Stimulated activated CD4-positive, alpha-beta T cell treated with anti-CD3 and anti-CD28 coated beads, Interleukin-15, amount 100 ng/mL, for 24 hours (primary cell): Measurements from ENCODE around the gene NDUFA7.
"Not testable (repeated sequence)": the region's sequence is repeated elsewhere in the genome, so short reads cannot be mapped to it uniquely, and the experiment has no call there.

Experiments used
- DNase-seq: peaks from one replicate; pipeline ENCODE4 v3.0.0-alpha.2; 2020

The NDUFA7 gene

DNA sequence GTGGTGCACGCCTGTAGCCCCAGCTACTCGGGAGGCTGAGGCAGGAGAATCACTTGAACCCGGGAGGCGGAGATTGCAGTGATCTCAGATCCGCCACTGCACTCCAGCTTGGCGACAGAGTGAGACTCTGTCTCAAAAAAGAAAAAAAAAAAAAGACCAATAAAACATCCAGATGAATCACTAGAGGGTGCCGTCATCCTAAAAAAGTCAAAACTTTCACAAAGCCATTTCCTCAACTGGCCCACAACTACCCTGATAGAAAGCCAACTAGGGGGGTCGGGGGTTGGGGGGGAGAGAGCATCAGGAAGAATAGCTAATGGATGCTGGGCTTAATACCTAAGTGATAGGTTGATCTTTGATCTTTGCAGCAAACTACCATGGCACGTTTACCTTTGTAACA, 2.3 kb downstream of the NDUFA7 start:
- not testable (repeated sequence) for DNase-seq

DNA sequence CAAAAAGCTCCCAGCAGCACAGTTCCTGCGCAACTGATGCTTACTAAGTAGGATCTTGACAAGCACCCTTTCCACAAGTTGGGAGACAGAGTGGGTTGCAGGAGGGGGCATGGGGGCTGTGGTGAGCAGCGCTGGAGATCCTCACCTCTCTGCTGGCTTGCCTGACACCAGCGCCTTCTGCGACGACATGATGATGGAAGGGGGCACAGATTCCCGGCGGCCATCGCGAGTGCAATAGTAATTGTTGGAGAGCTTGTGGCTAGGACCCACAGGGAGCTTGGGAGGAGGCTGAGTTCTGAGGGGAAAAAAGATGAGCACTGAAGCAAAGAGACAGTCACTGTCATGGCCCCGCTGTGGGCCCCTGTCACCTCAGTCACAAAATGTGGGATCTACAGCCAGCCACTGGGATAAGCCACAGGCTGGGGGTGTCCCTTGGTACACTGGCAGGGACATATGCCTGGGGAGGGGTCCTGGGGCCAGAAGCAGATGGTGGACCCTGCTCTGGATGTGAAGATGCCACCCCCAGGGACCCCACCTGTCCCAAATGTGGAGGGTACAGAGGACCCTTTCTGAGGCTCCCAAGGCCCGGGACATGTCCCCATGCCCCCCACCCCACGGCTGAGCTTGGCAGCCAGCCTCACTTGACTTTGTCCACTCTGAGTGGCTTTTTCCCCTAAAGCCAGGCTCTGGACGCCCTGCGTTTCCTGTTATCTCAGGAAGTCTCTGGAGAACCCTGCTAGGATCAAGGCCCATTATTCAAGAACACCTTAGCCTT, 4.6 kb downstream of the NDUFA7 start:
- no peak for DNase-seq

DNA sequence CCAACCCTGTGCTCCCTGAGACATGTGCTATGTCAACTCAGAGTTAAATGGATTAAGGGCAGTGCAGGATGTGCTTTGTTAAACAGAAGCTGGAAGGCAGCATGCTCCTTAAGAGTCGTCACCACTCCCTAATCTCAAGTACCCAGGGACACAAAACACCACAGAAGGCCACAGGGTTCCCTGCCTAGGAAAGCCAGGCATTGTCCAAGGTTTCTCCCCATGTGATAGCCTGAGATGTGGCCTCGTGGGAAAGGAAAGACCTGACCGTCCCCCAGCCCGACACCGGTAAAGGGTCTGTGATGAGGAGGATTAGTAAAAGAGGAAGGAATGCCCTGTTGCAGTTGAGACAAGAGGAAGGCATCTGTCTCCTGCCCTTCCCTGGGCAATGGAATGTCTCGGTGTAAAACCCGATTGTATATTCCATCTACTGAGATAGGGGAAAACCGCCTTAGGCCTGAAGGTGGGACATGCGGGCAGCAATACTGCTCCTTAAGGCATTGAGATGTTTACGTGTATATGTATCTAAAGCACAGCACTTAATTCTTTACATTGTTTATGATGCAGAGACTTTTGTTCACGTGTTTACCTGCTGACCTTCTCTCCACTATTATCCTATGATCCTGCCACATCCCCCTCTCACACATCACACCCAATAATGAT, 6.1 kb downstream of the NDUFA7 start:
- not testable (repeated sequence) for DNase-seq

DNA sequence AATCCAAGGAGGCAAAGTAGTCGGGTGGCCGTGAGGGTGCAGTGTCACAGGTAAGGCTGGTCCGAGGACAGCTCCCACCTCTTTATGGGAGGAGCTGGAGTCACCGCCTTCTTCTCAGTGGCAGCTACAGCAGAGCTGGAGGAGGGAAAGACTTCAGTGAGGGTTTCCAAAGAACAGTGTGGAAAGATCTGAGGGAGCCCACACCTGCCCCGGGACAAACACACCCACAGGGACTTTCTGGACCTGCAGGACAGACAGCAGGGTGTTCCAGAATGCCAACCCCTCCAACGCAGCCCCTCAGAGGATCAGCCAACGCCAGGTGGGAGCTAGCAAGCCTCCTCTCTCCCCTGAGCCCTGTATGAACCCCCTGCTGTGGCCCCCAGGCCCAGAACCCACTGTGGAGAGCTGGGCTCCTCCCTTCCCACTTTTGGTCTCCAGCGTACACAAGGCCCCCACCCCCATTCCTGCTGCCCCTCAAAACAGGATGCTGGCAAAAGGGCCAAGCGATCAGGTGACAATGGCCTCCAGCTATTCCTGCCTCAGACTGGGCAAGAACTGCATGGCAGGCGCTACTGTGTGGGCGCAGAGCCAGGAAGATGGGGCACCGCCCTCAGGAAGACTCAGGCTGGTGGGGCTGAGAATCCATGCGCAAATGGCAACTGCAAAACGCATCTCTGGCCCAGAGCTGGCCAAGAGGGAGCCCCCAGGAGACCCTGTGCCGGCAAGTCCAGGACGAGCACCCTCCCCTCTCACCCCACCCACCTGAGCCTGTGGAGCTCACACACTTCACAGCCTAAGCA, 9.5 kb downstream of the NDUFA7 start:
- DNase-seq: no peak

DNA sequence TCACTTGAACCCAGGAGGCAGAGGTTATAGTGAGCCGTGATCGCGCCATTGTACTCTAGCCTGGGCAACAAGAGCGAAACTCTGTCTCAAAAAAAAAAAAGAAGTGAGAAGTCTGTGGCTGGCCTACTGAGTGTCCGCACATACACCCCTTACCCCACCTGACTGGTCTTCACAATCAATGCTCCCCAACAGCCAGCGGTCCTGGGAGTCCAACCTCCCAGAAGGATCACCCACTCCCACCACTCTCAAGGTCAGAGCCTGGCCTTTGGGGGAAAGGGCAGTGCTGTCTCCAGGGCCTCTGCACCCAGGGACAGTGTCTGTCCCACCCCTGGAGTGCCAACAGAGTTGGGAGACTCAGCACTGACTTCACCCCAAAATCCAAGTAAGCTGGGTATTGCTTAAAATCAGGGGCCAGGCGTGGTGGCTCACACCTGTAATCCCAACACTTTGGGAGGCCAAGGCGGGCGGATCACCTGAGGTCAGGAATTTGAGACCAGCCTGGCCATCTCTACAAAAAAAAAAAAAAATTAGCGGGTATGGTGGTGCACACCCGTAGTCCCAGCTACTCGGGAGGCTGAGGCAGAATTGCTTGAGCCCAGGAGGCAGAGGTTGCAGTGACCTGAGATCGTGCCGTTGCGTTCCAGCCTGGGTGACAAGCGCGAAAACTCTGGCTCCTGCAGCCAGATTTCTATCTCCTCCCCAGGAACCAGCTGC, 10.7 kb downstream of the NDUFA7 start:
- no peak for DNase-seq

DNA sequence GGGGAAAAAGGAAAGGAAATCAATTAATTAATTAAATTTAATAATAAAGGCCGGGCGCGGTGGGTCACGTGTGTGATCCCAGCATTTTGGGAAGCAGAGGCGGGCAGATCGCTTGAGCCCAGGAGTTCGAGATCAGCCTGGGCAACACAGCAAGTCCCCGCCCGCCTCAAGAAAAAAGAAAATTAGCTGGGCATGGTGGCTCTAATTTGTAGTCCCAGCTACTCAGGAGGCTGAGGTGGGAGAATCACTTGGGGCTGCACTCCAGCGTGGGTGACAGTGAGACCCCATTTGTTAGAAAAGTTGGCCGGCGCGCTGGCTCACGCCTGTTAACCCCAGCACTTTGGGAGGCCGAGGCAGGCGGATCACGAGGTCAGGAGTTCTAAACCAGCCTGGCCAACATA, 12.3 kb downstream of the NDUFA7 start:
- DNase-seq: no peak

DNA sequence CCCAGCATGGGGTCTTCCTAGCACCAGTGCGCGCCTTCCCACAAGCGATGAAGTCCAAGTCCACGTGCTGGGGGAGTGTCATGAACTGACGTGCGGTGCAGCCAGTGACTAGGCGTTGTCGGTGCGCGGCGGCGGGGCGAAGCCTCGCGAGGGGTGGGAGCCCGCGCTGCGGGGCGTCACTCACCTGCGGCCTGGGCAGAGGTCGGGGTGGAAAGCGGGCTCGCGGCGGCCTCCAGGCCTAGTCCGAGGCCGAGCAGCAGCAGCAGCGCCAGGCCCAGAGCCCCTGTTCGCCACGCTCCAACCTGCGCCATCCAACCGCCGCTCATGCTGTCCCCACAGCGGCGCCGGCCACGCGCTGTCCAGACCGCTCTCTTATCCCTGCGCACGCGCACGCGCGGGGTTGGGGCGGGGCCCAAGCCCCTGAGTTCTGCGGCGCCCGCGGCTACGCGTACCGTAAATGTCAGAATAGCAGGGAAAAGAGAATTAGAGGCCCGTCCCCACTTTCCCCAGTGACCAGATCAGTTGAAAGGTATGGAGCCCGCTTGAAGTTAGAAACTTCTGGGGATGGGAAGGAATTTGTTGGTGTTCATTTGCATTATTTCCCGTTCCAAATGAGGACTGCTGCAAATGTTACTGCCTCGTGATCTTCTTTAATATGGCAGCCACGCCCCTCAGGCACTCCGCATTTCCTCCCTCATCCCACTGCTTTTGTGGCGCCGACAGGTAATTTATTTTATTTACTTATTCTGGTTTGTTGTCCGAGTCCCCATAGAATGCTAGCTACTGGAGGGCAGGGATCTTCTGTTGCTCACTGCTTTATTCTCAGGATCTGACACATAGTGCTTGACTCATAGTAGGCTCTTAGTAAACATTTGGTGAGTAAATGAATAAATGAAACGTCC, 13.0 kb downstream of the NDUFA7 start, which contains the start of gene CD320:
Gene CD320, minus strand, starts transcription at position 394 of the 902 bp plus-strand sequence. Its CDS starts 68 bp downstream, at position 326.
- DNase-seq: peak; percentile 92

DNA sequence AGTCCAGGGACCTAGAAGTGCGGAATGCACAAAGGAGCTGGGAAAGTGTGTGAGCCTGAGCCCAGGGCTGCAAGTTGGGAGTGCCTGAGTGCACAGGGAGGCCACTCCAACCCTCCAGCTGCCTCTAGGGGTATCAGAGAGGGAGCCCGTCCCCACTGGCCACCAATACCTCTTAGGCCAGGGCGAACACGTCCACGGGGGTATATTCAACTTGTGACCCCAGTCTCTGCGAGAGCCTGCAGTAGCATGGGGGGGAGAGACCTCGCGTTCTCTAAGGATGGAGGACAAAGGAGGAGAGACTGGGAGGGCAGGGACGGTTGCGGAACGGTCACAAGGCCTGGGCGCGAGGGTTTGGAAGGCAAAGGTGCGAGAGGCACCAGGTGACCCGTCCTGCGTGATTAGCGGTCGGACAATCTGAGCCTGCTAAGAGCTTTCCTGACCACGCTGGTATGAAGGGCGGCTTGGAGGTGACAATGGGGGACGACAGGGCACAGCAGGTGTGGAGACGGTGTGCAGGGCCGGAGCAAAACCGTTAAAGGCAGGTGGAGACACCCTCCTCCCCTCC, 13.7 kb downstream of the NDUFA7 start:
- no peak for DNase-seq

DNA sequence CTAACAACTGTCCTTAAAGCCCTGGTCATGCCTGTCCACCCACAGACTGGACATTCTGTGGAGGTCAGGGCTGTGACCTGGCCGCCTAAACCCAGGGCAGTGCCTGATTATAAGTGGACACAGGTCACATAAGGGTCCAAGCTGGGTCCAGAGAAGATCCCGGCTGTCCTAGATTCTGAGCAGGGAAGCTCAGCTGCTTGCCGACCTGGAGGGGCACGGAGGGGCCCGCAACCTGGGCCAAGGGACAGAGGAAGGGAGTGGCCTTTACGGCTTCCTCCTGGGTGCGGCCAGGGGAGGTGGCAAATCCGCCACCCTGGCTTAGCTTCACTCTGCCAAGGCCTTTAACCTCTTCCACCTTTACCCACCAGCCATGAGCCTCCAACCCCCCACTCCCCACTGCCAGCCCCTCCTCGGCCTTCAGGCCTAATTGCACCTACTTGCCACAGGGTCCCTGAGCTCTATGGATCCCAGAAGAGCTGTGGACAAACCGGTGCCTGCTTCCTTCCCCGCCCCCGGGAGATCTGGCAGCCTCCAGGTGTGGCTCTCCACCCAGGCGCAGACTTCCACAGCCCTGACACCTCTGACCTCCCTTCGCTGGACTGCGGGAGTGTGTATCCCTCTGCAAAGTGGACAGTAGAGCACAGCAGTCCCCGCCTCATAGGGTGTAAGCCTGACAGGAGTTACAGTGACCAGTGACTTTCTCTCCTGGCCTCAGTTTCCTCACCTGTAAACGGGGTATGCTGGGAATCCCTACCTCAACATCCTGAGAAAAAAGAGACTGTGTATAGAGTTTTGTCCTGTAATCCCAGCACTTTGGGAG, 14.7 kb downstream of the NDUFA7 start:
- DNase-seq: peak; percentile 7

DNA sequence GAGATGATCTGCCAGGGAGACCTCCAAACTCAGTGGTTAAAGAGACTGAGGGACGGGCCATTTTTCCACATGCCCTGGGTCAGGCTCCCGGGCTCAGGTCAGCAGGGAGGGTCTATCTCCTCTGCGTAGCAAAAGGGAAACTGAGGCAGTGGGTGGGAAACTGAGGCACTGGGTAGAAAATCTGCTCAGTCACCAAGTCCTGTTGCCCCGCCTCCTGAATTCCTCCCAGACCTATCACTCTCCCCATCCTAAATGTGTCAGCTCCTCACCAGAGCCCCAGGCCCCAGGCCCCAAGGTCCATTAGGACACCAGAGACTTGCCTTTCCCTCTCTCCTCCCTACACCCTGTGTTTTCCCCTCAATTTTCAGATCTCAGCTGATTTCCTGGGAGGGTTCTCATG, 15.4 kb downstream of the NDUFA7 start:
- DNase-seq: peak; percentile 1

DNA sequence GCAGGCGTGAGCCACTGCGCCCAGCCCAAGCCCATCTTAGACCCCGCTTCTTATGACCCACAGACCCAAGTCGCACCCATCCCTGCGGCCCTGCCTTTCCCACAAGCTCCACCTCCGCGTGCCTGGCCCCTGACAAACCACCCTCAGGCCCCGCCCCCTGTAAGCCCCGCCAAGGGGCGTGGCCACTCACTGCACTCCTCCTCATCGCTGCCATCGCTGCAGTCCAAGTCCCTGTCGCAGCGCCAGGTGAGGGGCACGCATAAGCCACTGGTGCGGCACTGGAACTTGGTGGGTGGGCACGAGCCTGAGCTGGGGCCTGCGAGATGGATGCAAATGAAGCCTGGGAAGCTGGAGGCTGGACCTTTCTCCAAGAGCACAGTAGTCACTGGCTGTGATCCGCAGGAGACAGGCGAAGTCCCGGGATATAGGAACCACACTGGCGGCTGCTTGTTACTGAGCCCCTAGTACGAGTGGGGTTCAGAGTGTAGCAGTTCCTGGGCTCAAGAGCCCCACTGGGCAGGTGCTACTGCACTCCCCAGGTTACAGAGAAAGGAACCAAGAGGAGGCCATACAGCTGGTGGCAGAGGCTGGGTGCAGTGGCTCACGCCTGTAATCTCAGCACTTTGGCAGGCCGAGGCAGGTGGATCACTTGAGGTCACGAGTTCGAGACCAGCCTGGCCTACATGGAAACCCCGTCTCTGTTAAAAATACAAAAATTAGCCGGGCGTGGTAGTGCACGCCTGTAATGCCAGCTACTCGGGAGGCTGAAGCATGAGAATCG, 16.1 kb downstream of the NDUFA7 start:
- peak; percentile 56 for DNase-seq

DNA sequence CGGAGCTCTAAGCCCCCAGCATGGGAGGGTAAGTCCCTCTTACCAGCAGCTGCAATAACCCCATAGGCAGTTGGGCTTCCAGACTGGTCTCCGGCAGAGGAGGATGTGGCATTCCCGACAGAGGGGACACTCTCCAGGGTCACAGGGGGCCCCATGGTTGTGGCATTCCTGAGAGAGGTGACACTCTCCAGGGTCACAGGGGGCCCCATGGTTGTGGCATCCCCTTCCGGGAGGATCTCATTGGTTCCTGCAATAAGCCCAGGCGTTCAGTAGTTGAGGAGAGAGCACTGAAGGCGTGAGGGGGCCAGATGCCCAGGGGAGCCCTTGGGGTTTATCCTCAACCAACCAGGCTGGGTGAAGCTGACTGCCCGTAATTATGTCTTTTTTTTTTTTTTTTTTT, 18.4 kb downstream of the NDUFA7 start:
- peak; percentile 1 for DNase-seq

DNA sequence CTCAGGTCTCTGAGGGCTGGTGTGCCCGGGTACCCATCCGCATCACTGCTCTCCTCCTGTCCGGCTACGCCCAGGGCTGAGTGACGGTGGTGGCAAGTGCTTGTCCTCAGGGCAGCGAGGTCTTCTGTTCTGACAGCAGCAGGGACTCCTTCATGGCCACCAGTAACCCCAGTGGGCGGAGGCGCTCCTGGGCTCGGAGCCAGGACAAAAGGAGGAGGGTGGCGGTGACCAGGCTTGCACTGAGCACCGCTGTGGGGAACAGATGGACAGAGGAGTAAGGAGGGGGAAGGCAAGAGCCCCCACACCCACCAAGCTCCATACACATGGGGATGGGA, 18.9 kb downstream of the NDUFA7 start:
- DNase-seq: peak; percentile 2

DNA sequence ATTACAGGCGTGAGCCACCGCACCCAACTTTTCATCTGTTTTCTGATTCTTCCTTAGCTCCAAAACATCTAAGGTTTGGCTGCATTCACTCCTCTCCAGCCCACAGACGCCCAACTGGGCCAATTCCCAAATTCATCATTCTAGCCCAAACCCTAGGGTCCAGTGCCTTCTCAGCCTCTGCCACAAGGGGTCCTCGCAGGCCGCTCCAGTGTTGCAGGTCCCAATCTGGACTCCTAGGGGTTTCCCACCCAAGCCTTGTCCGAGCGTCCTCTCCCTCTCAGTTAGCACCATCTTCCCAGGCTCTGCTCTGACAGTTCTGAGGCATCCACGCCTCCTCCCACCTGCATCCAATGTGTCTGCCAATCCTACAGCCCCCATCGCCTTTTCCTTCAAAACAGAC, 29.8 kb downstream of the NDUFA7 start:
- DNase-seq: not testable (repeated sequence)

DNA sequence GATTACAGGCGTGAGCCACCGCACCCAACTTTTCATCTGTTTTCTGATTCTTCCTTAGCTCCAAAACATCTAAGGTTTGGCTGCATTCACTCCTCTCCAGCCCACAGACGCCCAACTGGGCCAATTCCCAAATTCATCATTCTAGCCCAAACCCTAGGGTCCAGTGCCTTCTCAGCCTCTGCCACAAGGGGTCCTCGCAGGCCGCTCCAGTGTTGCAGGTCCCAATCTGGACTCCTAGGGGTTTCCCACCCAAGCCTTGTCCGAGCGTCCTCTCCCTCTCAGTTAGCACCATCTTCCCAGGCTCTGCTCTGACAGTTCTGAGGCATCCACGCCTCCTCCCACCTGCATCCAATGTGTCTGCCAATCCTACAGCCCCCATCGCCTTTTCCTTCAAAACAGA, 44.7 kb downstream of the NDUFA7 start:
- DNase-seq: not testable (repeated sequence)

DNA sequence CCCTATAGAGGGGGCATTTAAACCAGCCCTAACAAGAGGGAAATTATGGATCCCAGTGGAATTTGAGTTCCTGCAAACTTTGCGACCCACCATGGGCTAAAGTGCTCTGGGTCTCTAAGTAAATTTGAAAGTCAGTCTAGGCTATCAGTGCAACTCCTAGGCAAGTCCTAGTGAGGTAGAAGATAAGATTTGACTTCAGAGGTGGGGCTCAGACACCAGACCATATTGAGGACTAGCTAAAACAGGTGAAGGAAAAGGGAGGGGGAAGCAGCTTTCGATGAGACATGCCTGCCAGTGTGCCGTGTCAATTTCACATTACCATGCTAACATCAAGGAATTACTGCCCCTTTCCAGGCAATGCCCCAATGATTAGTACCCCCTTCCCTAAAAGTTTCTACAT, 51.5 kb downstream of the NDUFA7 start:
- no peak for DNase-seq

DNA sequence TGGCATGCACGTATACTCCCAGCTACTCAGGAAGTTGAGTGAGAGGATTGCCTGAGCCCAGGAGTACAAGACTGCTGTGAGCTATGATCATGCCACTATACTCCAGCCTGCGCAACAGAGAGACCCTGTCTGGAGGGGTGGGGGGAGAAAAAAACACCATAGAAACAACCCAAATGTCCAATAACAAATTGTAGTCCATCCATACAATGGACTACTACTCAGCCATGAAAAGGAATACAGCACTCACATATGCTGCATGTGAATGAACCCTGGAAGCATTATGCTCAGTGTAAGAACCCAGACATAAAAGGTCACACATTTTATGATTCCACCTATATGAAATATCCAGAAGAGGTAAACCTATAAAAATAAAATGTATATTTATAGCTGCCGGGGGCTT, 55.3 kb downstream of the NDUFA7 start:
- no peak for DNase-seq

DNA sequence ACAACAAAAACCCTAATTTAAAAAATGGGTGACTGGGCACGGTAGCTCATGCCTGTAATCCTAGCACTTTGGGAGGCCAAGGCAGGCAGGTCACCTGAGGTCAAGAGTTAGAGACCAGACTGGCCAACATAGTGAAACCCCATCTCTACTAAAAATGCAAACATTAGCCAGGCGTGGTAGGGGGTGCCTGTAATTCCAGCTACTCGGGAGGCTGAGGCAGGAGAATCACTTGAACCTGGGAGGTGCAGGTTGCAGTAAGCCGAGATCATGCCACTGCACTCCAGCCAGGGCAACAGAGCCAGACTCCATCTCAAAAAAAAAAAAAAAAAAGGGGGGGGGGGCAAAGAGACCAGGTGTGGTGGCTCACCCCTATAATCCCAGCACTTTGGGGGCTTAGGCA, 56.9 kb downstream of the NDUFA7 start:
- not testable (repeated sequence) for DNase-seq

DNA sequence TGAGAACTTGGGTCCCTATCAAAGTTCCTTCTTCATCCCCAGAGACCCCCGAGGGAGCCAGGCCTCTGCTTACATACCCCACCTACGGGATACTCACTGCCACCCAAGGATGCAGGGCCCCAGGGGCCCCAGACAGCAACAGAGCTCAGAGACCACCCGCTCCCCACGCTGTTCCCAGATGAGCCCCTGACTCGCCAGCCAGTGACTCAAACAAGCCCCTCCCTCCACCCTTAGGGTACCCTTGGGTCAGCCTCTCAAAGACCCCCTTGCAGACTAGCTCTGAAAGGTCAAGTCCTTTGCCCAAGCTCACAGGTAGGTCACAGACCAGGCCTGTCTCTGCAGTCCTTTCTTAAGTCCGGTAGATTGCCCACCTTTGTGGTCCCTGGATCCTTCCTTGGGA, 58.7 kb downstream of the NDUFA7 start:
- no peak for DNase-seq

DNA sequence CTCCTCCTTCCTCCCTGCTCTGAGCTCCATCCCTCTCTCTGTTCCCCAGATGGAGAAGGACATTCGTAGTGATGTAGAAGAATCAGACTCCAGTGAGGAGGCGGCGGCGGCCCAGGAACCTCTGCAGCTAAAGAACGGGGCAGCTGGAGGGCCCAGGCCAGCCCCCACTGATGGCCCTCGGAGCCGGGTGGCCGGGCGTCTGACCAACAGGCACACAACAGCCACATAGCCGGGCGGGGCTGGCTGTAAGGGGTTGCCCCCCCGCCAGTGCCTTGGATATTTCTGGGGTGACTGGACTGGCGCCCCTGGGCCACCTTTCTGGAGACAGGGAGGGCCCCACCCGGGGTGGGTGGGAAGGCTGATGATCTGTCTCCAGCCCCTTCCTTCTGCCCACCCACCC, 59.3 kb downstream of the NDUFA7 start:
- no peak for DNase-seq
